Activated CD4-positive, CD25-positive, alpha-beta regulatory T cell (primary cell): ENCODE data around the gene DAZAP1.
"Not testable (repeated sequence)": the region's sequence is repeated elsewhere in the genome, so short reads cannot be mapped to it uniquely, and the experiment has no call there.

Experiments
- DNase-seq, 4 experiments: peaks; one replicate each; lab custom pipeline; 2025; lab: John Stamatoyannopoulos, UW

The DAZAP1 gene

DNA sequence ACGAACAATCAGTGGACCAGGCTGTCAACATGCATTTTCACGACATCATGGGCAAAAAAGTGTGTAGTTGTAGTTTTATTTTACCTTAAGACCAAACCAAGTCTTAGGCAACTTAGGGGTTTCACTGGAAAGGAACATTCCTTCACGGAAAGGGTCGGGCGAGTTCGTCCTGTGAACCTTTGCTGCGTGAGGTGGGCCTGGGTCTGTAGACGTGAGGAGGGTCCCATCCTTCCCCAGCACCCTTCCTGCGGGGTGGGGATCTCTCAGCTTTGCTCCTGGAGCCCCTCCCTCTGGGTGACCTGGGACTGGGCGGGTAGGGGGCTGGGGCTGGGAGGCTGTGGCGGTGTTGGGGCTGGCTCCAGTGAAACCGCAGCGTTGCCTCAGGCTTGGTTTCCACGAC is 18.5 kb downstream of the DAZAP1 start:
- no peak for DNase-seq

DNA sequence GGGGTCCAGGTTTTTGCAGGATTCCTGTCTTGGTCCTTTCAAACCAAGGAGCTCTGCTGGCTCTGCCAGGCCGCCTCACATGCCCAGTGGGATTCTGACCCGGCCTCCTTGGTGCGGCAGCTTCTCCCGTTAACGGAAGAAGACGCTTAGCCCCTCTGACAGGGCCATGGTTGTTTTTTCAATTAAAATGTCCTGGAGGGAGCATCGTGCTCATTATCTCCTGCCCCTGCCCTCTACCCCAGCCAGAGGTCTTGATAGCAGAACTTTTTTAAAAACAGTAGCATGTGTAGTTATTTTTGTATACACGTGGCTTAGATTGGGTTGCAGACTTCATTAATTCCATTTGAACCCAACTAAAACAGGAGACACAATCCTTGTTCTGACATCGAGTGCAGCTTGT is 19.4 kb downstream of the DAZAP1 start:
- DNase-seq: no peak

DNA sequence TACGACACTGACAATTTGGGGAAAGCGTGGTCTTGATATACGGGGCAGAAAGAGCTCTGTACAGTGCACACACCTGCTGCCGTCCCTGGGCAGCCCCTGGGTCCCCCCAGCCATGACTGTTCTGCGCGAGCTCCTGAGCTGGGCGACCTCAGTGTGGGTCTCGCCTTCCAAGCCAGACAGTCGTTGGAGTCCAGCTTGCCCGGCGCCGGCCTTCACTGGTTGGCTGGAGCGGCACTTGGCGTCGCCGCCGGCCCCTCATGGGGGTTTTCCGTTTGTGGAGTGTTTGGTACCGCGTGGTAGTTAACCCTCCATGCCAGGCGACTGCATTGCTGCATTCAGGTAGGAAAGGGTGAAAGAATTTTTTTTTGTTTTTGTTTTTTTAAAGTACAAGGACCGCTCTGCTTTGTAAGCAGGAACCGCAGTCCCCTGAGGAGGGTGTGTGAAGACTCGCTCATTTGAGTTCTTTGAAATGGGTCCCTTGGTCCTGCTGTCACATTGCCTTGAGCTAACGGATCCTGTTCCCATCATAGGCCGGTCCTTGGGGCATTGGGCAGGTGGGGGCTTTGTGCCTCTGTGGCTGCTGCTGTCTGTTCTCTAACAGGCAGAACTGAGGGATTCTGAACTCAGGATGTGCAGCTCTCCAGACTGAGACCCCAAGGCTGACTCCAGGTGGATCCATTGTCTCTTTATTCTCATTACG is 20.0 kb downstream of the DAZAP1 start:
- DNase-seq: no peak

DNA sequence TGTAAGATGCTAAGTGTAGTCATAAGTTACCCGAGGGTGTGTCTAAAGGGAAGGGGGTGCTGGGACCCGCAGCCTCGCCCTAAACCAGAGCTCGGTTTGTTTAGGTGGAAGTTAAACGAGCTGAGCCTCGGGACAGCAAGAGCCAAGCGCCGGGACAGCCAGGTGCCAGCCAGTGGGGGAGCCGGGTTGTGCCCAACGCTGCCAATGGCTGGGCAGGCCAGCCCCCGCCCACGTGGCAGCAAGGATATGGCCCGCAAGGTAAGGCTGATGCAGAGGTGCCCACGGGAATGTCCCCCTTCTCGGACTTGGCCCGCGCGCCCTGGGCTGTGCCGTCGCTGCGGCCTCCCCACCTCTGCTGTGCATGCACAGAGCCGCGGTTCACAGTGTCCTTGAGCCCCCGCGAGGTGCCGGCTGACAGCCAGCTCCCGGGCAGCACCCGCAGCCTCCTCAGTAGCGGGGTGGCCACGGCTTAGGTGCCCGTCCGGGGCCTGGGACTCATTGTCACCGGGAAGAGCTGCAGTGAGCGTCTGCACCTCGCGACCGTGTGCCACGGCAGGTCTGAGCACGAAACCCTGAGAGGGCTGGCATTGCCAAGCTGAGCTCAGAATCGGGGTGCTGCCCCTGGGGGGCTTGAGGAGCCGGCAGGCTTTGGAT is 21.5 kb downstream of the DAZAP1 start:
- DNase-seq: no peak

DNA sequence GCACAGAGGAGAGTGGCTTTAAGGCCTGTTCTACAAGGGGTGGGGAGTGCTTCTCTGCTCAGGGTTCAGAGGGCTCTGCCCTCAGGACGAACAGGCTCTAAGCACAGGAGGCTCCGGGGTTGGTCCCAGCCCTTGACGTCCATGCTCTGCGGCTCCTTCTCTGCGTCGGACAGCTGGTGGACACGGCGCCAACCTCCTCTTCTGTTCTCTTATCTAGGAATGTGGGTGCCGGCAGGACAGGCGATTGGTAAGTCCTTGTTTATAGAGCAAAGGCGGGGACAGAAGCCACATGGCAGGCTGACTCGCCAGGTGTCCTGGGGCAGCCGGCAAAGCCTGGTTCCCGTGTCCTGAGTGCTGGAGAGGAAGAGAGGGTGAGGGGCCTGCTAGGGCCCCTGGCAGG is 22.4 kb downstream of the DAZAP1 start:
- DNase-seq: no peak

DNA sequence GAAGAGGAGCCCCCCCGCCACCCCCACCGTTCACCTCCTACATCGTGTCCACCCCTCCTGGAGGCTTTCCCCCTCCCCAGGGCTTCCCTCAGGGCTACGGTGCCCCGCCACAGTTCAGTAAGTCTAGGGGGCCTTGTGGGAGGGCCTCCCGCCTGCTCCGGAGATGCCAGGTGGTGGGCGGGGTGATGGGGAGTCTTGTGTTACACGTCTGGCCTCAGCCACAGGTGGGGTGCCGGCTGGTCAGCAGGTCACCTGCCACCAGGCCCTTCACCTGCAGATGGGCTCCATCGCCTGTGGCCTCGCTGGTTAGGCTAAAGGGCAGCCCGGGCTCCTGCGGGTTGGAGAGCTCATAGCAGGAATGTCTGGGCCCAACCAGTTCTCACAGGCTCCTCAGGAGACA is 22.9 kb downstream of the DAZAP1 start:
- DNase-seq: no peak

DNA sequence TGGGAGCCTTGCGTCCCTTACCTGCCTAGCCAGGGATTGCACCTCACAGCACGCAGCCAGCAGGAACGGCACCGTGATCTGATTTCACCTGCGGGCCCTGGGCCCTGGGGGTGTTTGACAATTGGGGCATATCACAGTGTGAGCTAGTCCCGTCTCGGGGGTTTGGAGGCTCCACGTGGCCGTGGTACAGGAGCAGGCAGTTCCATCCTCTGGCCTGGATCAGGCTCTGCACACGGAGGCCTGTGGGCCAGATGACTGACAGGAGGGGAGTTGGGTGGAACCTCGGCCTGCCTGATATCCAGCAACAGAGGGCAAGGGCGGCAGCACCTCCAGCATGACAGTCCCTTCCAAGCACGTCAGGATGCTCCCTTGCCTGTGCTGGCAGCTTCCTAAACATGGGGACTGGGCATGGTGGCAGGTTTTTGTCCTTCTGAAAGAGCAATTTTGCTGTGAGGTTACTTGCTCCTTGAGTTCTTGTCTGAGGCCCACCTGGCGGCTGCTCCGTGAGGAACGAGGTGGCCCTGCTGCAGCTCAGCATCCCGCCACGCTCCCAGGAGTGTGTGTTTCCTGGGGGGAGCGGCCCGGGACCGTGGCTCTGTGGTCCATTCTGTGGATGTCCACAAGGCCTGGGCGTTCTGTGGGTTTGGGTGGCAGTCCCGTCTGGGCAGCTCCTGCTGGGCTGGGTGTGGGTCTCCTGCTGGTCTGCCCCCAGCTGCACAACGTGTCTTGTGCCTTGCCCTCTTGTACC is 24.5 kb downstream of the DAZAP1 start:
- no peak for DNase-seq

DNA sequence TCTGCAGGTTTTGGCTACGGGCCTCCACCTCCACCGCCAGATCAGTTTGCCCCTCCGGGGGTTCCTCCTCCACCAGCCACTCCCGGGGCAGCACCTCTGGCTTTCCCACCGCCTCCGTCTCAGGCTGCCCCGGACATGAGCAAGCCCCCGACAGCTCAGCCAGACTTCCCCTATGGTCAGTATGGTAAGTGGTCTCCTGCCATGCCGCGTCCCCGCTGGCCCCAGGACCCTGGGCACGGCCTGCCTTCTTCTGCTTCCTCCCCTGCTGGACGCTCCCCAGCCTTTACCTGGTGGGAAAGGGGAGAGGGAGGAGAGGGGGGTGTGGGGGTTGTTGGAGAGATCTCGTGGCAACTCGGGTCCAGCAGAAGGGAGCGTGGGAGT is 25.1 kb downstream of the DAZAP1 start:
- no peak for DNase-seq

DNA sequence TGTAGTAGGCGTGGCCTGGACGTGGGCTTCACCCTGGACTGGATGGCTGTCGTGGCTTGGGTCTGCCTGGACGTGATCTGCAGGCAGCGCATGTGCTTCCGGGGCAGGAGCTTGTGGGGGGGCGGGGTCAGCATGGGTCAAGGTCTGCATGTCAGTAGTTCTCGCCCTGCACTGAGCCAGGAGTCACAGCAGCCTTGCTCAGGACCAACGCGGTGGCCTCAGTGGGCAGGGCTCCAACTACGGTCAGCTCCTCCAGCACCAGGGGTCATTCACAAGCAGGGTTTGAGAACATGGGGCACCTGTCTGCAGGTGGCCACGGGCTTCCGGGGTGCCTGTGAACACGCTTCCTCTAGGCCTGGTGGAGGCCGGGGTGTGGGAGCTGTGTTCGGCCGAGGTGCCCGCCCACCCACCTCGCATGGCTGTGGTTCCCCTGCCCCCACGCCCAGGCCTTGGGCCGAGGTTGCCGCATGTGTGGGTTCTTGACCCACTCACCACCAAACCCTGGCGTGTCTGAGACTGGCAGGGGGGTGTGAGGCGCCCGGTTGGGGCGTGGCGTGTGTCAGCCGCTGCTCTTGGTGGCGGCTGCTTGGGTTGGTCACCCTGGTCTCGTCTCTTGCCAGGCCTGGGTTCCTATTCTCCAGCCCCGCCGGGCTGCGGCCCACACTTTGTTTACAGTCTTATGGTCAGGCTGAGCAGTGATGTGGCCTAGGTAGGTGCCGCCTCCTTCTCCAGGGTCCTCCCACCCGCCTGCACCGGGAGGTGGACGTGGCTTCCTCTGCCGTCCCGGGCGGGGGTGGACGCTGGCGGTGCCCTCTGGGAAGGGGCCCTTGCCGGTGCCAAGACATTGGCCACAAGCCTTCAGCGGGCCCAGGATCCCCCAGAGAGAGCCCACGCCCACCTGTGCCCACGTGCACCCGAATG is 26.0 kb downstream of the DAZAP1 start:
- no peak for DNase-seq

DNA sequence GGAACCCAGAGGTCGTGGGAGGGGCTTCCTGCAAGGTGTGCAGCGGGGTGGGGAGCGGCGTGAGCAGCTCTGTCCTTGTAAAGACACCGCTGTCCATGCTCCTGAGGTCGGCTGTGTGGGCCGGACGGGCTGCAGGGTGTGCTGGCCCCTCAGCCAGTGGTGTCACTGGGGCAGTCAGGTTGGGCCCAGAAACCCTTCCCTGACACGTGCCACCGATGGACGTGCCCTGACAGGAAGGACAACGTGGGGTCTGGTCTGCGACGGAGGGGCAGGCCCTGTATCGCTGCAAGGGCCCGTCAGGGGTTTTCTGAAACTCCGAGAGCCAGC is 26.6 kb downstream of the DAZAP1 start:
- no peak for DNase-seq

DNA sequence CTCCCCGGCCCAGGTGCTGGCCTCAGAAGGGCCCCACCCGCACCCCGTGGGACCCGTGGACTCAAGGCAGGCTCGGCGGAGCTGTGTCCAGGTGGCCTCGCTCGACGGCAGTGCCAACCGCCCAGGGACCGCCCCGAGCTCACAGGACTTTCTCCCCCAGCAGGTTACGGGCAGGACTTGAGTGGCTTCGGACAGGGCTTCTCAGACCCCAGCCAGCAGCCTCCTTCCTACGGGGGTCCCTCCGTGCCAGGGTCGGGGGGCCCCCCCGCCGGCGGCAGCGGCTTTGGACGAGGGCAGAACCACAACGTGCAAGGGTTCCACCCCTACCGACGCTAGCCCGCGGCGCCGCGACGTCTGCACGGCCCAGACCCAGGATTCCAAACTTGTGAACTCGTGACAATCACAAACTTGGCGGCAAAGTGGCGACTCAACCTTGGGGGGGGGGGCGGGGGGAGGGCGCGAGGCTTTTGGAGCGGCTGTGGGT is 27.2 kb downstream of the DAZAP1 start:
- DNase-seq: no peak

DNA sequence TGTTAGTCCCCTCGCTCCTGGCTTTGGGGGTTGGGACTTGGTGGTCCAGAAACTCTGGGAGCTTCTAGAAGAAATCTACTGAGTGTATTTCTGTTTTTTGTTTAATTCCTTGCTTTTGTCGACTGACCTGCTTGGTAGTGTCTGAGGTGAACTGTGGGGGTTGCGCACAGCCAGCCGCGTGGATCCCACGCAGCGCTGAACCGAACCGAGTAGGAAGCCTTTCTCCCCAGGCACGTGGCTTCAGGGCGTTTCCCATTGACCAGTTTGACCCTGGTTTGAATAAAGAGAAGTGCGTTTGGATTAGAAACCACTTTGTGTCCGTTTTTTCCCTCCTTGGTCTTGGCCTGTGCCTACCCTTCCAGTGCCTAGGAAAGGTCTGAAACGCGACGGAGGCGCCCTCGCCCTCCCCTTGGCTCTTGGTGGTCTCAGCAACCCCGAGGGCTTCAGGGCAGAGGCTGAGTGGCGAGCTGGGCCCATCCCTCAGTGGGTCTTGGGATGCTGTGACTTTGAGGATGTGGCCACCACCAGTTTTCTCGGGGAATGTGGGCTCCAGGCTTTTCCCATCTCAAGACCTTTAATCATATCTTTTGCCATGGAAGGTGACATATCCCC is 28.1 kb downstream of the DAZAP1 start:
- DNase-seq: no peak

DNA sequence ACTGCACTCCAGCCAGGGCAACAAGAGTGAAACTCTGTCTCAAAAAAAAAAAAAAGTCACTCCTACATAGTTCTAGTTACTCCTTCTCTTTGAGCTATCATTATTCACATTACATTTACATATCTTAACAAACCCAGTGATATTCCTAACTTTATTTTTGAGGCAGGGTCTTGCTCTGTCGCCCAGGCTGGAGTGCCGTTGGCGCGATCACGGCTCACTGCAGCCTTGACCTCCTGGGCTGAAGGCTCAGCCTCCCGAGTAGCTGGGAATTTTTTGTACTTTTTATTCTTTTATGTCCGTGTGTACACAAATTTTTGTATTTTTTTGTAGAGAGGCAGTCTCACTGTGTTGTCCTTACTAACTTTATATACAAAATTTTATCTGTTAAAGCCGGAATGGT is 30.2 kb downstream of the DAZAP1 start:
- DNase-seq: no peak

DNA sequence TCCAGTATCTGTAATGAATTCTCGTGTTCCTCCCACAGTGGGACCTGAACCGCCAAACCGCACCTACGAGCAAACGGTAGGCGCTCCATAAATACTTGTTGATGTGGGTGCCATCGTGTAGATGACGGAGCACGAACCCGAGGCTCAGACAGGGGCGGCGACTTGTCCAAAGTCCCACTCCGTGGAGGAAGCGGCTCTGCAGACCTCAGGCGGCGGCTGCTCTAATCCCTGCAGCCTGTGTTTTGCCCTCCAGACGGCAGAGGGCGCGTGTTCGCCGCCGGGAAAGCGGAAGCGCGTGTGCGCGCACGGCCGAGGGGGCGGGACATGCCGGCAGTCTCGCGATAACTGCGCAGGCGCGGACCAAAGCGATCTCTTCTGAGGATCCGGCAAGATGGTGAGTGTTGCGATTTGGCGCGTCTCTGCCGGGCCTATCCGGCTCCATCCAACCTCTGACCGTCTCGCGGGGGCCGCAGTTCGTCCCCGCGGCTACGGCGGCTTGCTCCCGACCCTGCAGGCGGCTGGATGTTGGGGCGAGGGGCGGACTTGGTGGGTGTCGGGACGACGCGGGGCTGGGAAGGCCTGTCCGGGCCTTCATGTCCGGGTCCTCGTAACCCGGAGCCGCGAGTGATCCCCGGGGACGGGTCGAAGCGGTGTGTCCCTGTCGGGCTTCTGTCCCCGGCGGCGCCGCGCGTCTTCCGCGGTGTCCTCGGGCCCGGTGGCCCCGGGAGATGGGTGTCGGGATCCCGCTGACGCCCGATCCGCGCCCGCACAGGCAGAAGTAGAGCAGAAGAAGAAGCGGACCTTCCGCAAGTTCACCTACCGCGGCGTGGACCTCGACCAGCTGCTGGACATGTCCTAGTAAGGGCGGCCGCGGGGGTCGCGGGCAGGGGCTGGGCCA is 30.9 kb downstream of the DAZAP1 start, which contains the start of gene RPS15:
RPS15 (plus strand) TSS at position 362 of the 898 bp plus-strand sequence; CDS start at position 392, 30 bp downstream.
- DNase-seq: peak; percentile 86 to 91 (median 90)

DNA sequence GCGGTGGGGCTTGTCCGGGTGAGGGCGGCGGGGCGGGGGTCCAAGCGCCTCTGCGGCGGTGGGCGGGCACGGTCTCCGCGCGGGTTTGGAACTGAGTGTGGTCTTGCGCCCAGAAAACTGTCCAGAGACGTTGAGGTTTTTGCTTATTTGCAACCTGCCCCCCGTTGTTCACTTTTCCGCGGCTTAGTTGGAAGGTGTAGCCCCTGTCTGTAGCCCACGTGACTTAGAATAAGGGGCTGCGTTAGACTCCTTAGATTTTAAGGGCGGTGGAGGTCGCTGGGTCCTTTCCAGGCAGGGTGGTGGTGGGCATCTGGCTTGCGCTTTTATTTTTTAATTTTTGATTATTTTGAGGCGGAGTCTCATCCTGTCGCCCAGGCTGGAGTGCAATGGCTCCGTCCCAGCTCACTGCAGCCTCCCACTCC is 31.6 kb downstream of the DAZAP1 start:
- DNase-seq: no peak

DNA sequence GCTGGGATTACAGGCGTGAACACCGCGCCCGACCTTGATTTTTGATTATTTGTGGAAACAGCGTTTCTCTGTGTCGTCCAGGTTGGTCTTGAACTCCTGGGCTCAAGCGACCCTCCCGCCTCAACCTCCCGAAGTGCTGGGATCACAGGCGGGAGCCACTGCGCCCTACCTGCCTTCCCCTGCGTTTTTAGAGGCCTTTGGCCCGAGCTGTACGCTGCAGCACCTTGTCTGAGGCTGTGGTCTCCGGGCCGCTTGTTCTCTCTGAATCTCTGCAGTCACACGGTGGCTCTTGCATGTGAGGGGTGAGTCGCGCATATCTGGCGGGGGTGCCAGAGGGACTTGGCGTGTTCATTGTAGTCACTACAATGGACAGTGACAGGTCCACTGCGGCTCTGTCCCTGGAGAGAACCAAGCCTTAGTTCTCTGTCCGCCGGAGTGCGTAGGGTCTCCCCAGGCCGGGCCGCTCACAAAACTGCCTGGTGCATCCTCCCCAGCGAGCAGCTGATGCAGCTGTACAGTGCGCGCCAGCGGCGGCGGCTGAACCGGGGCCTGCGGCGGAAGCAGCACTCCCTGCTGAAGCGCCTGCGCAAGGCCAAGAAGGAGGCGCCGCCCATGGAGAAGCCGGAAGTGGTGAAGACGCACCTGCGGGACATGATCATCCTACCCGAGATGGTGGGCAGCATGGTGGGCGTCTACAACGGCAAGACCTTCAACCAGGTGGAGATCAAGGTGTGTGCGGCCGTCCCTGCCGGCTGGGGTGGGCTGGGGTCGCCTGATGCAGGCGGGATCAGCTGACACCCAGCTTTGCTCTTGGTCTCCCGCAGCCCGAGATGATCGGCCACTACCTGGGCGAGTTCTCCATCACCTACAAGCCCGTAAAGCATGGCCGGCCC is 32.4 kb downstream of the DAZAP1 start:
- DNase-seq: not testable (repeated sequence)

DNA sequence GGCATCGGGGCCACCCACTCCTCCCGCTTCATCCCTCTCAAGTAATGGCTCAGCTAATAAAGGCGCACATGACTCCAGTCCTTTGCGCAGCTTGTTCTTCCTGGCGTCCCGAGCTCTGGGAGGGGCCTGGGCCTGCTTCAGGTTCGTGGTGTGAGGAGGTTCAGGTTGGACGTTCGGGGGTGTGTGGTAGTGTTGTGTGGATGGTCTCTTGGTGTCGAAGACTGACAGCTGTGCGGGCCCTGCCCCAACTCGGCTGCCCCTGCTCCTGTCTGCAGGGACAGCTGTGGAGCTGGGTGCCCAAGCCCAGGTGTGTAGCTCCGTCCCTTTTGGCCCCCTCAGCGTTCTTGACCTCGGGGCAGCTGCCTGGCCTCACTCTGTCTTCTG is 33.0 kb downstream of the DAZAP1 start:
- no peak for DNase-seq

DNA sequence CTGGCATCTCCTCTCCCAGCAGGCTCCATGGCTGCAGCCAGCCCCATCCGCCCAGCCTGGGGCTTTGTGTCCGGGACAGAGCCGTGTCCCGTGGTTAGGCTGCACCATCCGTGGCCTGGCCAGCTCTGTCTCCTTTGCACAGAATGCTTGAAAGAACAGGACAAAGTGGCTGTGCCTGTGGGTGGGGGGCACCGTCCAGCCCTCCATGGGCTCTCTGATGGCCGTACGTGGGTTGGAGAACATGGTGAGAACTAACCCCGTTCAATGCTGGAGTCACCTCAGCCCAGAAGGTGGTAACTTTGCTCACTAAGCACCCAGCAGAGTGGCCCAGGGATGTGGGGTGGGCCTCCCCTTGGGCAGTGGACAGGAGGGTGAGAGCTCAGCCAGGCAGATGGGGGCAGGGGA is 33.6 kb downstream of the DAZAP1 start:
- DNase-seq: no peak

DNA sequence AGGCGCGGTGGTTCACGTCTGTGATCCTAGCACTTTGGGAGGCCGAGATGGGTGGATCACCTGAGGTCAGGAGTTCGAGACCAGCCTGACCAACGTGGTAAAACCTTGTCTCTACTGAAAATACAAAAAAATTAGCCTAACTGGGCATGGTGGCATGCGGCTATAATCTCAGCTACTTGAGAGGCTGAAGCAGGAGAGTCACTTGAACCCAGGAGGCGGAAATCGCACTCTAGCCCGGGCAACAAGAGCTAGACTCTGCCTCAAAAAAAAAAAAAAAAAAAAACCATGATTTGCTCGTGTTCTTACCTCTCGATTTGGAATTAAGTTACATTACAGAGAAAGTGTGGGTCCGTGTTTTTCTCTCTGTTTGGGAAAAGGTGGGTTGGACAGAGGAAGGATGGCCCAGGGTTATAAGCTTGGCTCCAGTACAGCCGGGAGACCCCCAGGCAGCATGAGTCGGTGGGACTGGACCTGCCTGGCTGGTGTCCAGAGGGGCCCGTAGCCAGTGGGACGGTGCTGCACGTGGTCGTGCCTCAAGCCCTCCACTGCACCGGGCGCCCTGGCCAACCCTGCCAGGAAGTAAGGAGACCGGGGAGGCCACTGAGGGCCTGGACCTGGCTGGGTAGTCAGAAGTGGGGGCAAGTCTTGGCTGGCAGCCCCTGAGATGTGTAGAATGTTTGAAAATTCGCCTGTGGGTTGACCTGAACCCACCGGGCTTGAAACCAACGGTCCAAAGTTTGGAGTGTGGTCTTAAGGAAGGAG is 34.5 kb downstream of the DAZAP1 start:
- DNase-seq: no peak
